HG03558 (cell line): ENCODE results near the gene CLASRP.

ENCODE experiments used
- ATAC-seq: cut with Tn5 transposase; IDR thresholded peaks from one replicate; pipeline ENCODE4 v1.9.1; 2021; ENCODE audit warnings: moderate number of reproducible peaks; ENCODE audit not compliant: unreplicated experiment; ENCODE audit errors: extremely low read depth

Gene CLASRP

GRCh38 chr19:45079063-45079910 lies 40.4 kb downstream of the CLASRP start, which contains the start of gene GEMIN7:
GEMIN7 (plus strand) TSS chr19:45079260; CDS start chr19:45090115, 10,855 bp downstream.
- no peak for ATAC-seq

DNA sequence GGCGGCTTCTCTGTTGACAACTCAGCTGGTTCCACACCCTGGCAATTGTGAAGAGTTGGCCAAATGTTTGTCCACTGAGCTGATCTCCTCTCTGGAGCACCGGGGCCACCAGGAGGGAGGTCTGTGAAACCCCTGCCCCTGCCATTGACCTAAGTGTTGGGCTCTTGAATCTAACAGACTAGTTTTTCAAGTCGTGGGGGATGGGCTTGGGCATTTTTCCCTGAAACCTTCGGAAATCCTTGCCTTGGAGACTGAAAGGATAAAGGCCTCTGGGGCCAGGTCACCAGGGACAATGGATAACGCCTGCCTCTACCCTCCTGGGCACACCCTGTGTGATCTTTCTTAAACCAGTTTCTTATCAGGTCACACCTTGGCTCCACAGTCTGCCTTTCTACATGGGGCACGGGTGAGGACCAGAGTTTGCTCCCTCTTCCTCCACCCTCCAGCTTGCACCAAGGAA lies 41.1 kb downstream of the CLASRP start:
- no peak for ATAC-seq

- no peak for ATAC-seq
Observed at GRCh38 chr19:45082170-45082569, 43.3 kb downstream of the CLASRP start.

DNA sequence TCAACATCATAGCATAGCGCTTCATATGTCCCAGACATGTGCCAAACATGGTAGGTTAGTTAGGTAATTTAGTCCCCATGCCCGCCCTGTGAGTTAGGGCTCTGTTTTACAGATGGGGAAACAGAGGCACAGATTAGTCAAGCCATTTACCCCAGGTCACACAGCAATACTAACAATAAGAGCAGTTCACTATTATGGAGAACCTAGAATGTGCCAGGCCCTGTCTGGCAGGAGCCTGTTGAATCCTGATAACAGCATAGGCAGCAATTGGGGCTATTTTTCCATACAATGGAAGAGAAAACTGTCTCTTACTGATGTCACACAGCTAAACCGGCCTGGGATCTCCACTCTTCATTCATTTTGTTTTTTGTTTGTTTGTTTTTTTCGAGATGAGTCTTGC lies 47.6 kb downstream of the CLASRP start:
- ATAC-seq, result no peak

GRCh38 chr19:45087531-45087930 lies 48.7 kb downstream of the CLASRP start:
- ATAC-seq, result no peak

DNA sequence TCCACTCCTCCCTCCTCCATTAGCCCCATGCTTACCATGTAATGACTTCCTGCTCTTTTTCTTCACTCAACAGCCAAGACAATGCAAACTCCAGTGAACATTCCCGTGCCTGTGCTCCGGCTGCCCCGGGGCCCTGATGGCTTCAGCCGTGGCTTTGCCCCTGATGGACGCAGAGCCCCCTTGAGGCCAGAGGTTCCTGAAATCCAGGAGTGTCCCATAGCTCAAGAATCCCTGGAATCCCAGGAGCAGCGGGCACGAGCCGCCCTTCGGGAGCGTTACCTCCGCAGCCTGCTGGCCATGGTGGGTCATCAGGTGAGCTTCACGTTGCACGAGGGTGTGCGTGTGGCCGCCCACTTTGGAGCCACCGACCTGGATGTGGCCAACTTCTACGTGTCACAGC lies 51.2 kb downstream of the CLASRP start:
- no peak for ATAC-seq

DNA sequence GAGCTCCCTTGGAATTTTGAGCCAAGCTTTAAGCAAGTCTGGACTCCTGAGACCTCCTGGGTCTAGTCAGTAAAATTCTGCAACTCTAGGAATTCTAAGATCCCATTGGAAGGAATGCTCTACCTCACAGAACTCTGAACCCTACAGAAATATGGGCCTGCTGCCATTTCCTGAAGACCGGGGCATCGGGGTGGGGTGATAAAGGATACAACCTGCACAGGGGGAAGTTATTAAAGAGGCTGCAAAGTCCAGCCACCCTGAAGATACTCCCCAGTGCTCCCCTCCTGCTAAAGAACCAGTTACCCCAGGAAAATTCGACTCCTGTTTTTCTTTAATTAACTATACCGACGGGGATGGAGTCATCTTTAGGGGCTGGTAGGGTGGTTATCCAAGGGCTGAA lies 51.8 kb downstream of the CLASRP start:
- no peak for ATAC-seq

DNA sequence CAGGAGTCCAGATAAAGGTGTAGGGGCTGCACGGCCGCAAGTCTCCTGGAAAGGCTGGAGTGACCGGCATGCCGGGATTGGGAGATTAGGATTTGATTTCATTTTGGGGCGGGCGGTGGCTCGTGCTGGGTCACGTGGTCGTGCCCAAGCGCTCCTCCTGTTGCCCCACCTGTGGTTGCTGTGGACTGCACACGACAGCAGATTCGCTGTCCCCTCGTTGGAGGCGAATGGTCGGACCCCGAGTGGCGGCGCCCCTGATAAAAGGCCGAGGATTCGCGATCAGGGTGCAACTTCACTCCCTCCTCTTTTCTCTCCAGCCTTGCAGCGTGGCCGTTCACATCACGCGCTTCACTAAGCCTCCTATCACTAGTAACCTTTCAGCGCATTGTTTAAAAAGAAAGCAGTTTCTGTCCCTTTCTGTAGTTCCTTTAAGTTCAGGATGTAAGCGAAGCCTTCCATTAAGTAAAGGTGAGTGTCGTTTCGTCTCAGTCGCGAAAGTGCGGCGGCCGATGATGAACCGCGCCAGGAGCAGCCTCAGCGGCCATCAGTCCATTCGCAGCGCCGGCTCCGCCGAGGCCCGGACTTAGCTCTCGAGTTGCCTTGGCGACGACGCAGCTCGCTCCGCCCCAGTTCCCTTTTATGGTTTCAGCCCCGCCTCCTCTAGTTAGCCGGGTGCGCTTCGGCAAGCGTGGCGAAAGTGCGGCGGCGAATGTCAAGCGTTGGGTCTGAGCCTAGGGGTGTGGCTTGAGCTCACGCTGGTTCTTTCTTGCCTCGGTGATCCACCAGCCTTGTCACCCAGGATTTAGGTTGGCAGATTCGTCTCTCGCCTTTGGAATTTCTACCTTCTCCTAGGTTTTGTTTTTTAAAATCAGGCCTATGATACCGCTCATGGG lies 52.4 kb downstream of the CLASRP start:
- peak; percentile 31 for ATAC-seq

GRCh38 chr19:45092747-45093678 lies 54.2 kb downstream of the CLASRP start, which contains the start of gene PPP1R37:
PPP1R37 (plus strand) TSS chr19:45093179; CDS start chr19:45093326, 147 bp downstream.
- ATAC-seq, result no peak

GRCh38 chr19:45094137-45094536 lies 55.3 kb downstream of the CLASRP start:
- no peak for ATAC-seq

DNA sequence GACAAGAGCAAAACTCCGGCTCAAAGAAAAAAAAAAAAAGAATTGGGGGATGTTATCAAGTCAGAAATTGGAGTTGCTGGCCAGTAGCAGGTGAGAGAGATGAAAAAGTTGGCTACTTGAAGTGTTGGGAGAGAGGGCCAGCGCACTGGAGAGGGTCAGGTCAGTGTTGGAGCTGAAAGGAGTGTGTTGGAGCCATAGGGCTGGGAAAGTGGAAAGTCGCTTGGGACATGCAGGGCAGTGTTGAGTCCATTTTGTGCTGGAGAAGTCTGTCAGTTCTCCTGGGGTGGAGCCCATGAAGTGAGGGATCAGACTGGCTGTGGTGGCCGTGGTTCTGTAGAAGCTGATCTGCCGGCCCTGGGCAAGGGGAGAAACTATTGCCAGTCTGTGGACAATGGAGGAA lies 55.9 kb downstream of the CLASRP start:
- ATAC-seq, result no peak

GRCh38 chr19:45095496-45096413 lies 56.9 kb downstream of the CLASRP start:
- no peak for ATAC-seq

- no peak for ATAC-seq
Observed at GRCh38 chr19:45096700-45097099, 57.9 kb downstream of the CLASRP start.

GRCh38 chr19:45097450-45097775 lies 58.6 kb downstream of the CLASRP start:
- no peak for ATAC-seq

DNA sequence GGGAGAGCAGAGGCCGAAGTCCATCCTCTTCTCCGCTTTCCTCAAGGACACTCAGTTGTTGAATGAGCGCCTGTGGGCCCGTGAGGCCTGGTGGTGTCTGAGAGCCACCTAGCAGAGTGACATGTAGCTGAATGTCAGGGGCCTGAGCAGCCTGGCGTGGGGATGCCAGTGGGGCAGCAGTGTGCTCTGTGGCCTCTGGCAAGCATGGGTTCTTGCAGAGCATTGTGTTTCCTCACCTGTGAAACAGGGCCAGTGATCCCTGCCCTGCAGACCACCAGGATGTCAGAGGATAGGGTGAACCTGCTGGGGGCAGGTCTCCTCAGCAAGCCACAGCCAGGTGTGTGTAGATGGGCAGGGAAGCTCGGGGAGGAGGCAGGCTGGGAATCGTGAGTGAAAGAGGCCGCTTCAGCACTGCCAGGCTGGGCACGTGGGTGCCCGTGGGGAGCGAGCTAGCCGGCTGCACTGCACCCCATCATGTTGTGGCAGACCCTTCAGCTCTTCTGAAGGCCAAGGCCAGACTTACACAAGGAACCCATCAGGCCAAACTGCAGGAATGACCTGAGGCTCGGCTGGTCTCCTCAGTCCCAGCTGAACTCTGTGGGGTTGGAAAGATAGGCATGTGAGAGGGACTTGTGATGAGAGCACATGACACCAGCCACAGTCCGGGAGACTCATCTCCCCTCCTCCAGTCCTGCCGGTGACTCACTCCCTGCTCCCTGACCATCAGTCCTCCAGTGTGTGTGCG lies 59.1 kb downstream of the CLASRP start:
- no peak for ATAC-seq

DNA sequence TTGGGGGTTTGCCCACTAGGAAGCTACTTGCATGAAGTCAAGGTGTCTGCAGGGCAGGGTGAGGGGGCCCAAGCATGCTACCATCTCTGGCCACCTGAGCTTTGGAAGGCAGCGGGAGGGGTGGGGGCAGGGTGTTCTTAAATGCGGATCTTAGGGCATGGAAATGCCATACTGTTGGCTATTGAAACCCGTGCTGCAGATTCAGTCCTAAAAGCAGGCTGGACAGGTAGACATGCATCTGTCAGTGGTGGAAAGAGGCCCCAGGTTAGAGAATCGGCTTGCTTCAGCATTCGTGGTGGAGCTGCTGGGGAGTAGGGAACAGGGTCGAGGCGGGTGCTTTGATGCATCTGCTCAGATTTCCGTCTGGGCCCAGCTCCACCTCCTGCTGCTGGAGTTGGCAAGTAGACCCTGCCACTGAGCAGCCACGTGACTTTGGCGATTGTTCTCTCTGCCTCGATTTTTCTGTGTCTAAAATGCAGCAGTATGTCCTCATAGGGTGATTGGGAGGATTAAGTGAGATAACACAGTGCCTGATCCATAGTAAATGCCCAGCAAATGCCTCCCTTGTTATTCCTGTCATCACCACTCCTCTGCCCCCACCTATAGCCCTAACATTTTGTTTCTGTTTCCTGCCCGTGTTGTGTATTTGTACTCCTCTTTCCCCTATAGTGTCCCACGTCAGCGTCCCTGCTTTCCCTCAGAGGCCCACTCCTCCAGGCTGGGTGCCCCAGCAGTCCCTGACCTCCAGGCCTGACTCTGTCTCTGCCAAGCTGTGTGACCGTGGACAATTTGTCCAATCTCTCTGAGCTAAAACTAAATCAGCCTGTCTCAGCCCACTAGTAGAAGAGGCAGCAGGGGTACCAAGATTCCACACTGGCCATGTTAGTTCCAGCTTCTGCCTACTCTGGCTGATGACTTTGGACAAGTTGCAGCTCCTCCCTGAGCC lies 59.9 kb downstream of the CLASRP start:
- no peak for ATAC-seq

DNA sequence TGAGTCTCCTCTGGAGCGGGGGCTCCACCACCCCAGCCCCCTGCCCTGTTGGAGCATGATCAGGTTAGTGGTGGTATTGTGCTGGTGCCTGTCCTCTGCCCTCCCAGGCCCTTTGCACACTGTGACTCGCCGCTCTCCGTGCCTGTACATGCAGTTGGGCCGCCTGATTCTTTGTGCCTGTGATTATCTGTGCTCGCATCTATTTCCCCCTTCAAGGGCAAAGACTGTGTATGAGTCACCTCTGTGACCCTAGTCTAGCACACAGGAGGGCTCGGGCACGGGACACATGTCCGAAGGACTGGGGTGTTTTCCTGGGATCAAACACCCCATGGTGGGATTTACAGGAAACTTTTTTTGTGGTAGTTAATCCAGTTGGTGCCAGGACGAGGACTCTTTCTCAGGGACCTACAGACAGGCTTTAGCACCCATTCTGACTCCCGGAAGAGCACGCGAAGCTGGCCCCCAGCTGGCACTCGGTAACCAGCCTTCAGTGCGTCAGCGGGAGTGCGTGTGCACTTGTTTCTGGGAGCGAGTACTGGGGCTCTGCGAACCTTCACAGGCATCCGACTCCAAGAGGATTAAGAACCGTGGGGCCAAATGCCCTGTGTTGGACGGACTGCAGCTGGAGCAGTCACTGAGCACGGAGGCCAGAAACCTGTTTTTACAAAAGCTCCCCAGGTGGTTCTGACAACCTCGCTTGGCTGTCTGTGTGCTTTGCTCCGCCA lies 60.8 kb downstream of the CLASRP start:
- ATAC-seq, result no peak
